Esophagus squamous epithelium (tissue), 4 donors: ENCODE results near the gene EGFL7.

Source experiments
- POLR2A ChIP-seq, 4 donors: fragments of 450-650 bp; IDR thresholded peaks; one replicate each; pipeline ENCODE4 v1.6.1; 2017; ENCODE audit warnings: antibody characterized with exemption in 4 of 4, mild to moderate bottlenecking in 4 of 4, moderate library complexity in 3 of 4
- TF ChIP-seq, protein P1 (sequence below), 6 experiments: fragments of 450-650 bp in 4 of 6; fragments of 200-600 bp in 2 of 6; sonication (generic) in 2 of 6; IDR thresholded peaks; one replicate each; pipeline ENCODE4 v1.5.1; 2016 to 2019; ENCODE audit warnings: antibody characterized with exemption in 6 of 6, mild to moderate bottlenecking in 4 of 6, moderate library complexity in 4 of 6

GRCh38 chr9:136661641-136662325, 933 bp upstream of the EGFL7 start:
- TF ChIP-seq, protein P1, sequence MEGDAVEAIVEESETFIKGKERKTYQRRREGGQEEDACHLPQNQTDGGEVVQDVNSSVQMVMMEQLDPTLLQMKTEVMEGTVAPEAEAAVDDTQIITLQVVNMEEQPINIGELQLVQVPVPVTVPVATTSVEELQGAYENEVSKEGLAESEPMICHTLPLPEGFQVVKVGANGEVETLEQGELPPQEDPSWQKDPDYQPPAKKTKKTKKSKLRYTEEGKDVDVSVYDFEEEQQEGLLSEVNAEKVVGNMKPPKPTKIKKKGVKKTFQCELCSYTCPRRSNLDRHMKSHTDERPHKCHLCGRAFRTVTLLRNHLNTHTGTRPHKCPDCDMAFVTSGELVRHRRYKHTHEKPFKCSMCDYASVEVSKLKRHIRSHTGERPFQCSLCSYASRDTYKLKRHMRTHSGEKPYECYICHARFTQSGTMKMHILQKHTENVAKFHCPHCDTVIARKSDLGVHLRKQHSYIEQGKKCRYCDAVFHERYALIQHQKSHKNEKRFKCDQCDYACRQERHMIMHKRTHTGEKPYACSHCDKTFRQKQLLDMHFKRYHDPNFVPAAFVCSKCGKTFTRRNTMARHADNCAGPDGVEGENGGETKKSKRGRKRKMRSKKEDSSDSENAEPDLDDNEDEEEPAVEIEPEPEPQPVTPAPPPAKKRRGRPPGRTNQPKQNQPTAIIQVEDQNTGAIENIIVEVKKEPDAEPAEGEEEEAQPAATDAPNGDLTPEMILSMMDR (IDR thresholded peaks at IDR 0.05), result no peak
- no peak for TF ChIP-seq POLR2A (IDR thresholded peaks at IDR 0.05)
